Ovary (tissue), 3 donors: ENCODE measurements around the gene RETN.

ENCODE experiments used
- POLR2A ChIP-seq: fragments of 450-650 bp; IDR thresholded peaks from one replicate; pipeline ENCODE4 v1.6.1; 2017; ENCODE audit warnings: antibody characterized with exemption, mild to moderate bottlenecking, moderate library complexity
- TF ChIP-seq, protein P1 (sequence below), 3 donors: fragments of 450-650 bp in 2 of 3; fragments of 200-600 bp in 1 of 3; IDR thresholded peaks; one replicate each; pipeline versions ENCODE4 v1.5.1 to v1.8.0; 2016 to 2022; ENCODE audit warnings: antibody characterized with exemption in 3 of 3, mild to moderate bottlenecking in 1 of 3
- donor health status: DM: no; HTN: no; CAD: no.

DNA sequence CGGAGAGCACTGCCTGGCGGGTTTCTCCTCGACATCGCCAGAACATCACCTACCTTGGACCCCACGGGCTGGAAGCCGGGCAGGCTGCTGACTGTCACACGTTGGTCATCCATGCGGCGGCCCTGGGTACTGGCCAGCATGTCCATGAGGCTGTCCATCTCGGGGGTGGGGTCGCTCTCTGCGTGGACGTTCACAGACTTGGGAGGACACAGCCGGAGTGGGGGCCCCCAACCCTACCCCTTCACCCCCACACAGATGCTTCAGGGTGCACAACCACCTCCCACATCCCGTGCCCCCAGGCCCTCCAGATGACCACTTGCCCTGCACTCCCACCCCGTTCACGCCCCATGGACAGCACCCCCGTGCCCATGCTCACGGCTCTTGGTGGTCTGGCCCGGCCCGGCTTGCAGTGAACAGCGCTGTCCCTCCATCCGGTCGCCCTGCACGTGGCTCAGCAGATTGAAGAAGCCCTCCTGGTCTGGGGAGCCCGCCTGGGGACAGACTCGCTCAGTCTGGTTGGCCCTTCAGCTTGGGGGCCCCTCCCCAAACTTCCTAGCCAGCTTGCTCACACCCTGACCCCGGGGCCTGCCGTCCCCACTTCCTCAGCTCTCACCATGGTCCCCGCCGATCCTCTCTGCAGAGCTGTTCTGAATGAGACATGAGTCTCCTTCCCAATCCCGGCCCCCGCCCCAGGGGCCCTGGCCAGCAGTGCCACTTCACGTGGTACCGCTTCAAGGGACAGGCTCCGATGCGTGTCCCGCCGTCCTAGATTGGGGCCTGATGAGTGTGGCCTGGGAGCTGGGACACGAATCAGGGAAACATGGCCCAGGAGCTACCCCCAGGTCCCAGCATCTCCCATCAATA lies 36.3 kb upstream of the RETN start:
- TF ChIP-seq POLR2A, result no peak
- TF ChIP-seq, protein P1, sequence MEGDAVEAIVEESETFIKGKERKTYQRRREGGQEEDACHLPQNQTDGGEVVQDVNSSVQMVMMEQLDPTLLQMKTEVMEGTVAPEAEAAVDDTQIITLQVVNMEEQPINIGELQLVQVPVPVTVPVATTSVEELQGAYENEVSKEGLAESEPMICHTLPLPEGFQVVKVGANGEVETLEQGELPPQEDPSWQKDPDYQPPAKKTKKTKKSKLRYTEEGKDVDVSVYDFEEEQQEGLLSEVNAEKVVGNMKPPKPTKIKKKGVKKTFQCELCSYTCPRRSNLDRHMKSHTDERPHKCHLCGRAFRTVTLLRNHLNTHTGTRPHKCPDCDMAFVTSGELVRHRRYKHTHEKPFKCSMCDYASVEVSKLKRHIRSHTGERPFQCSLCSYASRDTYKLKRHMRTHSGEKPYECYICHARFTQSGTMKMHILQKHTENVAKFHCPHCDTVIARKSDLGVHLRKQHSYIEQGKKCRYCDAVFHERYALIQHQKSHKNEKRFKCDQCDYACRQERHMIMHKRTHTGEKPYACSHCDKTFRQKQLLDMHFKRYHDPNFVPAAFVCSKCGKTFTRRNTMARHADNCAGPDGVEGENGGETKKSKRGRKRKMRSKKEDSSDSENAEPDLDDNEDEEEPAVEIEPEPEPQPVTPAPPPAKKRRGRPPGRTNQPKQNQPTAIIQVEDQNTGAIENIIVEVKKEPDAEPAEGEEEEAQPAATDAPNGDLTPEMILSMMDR (IDR thresholded peaks at IDR 0.05), result no peak
